Uterus (tissue), 4 donors: ENCODE results near the gene ZDHHC3. TPM values are rescaled to one million over a fixed set of nuclear protein-coding genes. Genes with fewer than 3 reads are reported as not detected.

Experiments
- DNase-seq, 2 donors: peaks; one replicate each; pipeline ENCODE4 v3.0.0-alpha.2; 2019 to 2020
- H3K27ac ChIP-seq, 2 donors: fragments of 200-600 bp; sonication (generic); 1 replicate in 1 of 2; 2 replicates in 1 of 2; pipeline ENCODE4 v1.5.1; 2016 to 2018
- H3K27me3 ChIP-seq, 2 donors: fragments of 200-600 bp; sonication (generic); one replicate each; pipeline ENCODE4 v1.5.1; 2018 to 2019; ENCODE audit warnings: control low read depth in 1 of 2
- H3K36me3 ChIP-seq, 2 donors: fragments of 200-600 bp; sonication (generic); one replicate each; pipeline ENCODE4 v1.5.1; 2019; ENCODE audit warnings: control low read depth in 1 of 2
- H3K4me1 ChIP-seq, 2 donors: fragments of 200-600 bp; sonication (generic); one replicate each; pipeline ENCODE4 v1.5.1; 2018 to 2019; ENCODE audit warnings: control low read depth in 1 of 2
- H3K4me3 ChIP-seq, 2 donors: fragments of 200-600 bp; sonication (generic); 1 replicate in 1 of 2; 2 replicates in 1 of 2; pipeline ENCODE4 v1.5.1; 2018 to 2019; ENCODE audit warnings: mild to moderate bottlenecking in 1 of 2
- H3K9me3 ChIP-seq, 2 donors: fragments of 200-600 bp; sonication (generic); one replicate each; pipeline ENCODE4 v1.5.1; 2019; ENCODE audit warnings: control low read depth in 1 of 2
- CTCF ChIP-seq, 4 experiments: fragments of 200-600 bp in 2 of 4; fragments of 450-650 bp in 2 of 4; sonication (generic) in 2 of 4; IDR thresholded peaks; one replicate each; pipeline ENCODE4 v1.5.1; 2016 to 2019; ENCODE audit warnings: antibody characterized with exemption in 4 of 4, mild to moderate bottlenecking in 2 of 4, moderate library complexity in 1 of 4
- POLR2A ChIP-seq, 2 donors: fragments of 450-650 bp; IDR thresholded peaks; one replicate each; pipeline ENCODE4 v1.6.1; 2016; ENCODE audit warnings: antibody characterized with exemption in 2 of 2, mild to moderate bottlenecking in 1 of 2, moderate library complexity in 1 of 2
- intact Hi-C: fragments of 100-400 bp; cut with DNase I; formaldehyde crosslinking; loops from one replicate; pipeline ENCODE4 v1.15.1; 2023; ENCODE audit warnings: low total_unique reads
- total RNA-seq, 4 donors: library from RNA; depleted of rRNA in 3 of 4; stranded (reverse); fragments of >200 nt in 3 of 4; gene quantifications; one replicate each; pipeline versions ENCODE4 v1.1.0 to v1.2.4, GENCODE V29; 2014 to 2023
- donor health status: DM: yes; HTN: yes; CAD: no.

ZDHHC3 gene
- total RNA-seq, 4 donors from 2014 or later, result 29.7 to 76.2 (median 56.2) TPM

- Histone ChIP-seq H3K27me3 (no peaks in the 10 kb centered on the region), H3K4me3 (no peak overlapping the region), H3K4me1 (no peaks in the 10 kb centered on the region), H3K36me3 (no peaks in the 10 kb centered on the region), H3K9me3 (no peaks in the 10 kb centered on the region), H3K27ac (no peak overlapping the region)
- no peak for DNase-seq
- TF ChIP-seq CTCF (IDR thresholded peaks at IDR 0.05), result no peak
- TF ChIP-seq POLR2A (IDR thresholded peaks at IDR 0.05), result no peak
- intact Hi-C loops, result no loop called here
Observed at GRCh38 chr3:45003406-45003805, 27.4 kb upstream of the ZDHHC3 start.

- DNase-seq, result no peak
- no peaks in the 10 kb centered on the region for H3K36me3 ChIP-seq
Observed at GRCh38 chr3:45002720-45003119, 26.7 kb upstream of the ZDHHC3 start.

GRCh38 chr3:45002139-45002660 is 26.2 kb upstream of the ZDHHC3 start:
- no peak overlapping the region for H3K27ac ChIP-seq
- intact Hi-C loops, result no loop called here
- TF ChIP-seq CTCF (IDR thresholded peaks at IDR 0.05) (no peak), POLR2A (IDR thresholded peaks at IDR 0.05) (no peak)
- no peaks in the 10 kb centered on the region for H3K4me1 ChIP-seq
- no peaks in the 10 kb centered on the region for H3K36me3 ChIP-seq
- DNase-seq, result no peak
- no peaks in the 10 kb centered on the region for H3K9me3 ChIP-seq
- no peaks in the 10 kb centered on the region for H3K27me3 ChIP-seq
- H3K4me3 ChIP-seq, result no peak overlapping the region

More at GRCh38 chr3:45002720-45003119, 26.7 kb upstream of the ZDHHC3 start:
- TF ChIP-seq CTCF (IDR thresholded peaks at IDR 0.05), result no peak
- no peak for TF ChIP-seq POLR2A (IDR thresholded peaks at IDR 0.05)
- Histone ChIP-seq H3K27ac (no peak overlapping the region), H3K9me3 (no peaks in the 10 kb centered on the region), H3K4me3 (no peak overlapping the region), H3K27me3 (no peaks in the 10 kb centered on the region), H3K4me1 (no peaks in the 10 kb centered on the region)
- intact Hi-C loops, result no loop called here

GRCh38 chr3:45001738-45002137 is 25.8 kb upstream of the ZDHHC3 start:
- TF ChIP-seq CTCF (IDR thresholded peaks at IDR 0.05) (no peak), POLR2A (IDR thresholded peaks at IDR 0.05) (no peak)
- Histone ChIP-seq H3K27ac (no peak overlapping the region), H3K4me1 (no peaks in the 10 kb centered on the region), H3K36me3 (no peaks in the 10 kb centered on the region), H3K9me3 (no peaks in the 10 kb centered on the region), H3K4me3 (no peak overlapping the region), H3K27me3 (no peaks in the 10 kb centered on the region)
- DNase-seq, result no peak
- intact Hi-C loops, result no loop called here

- TF ChIP-seq CTCF (IDR thresholded peaks at IDR 0.05) (no peak), POLR2A (IDR thresholded peaks at IDR 0.05) (no peak)
- DNase-seq, result no peak
- intact Hi-C loops, result no loop called here
- H3K27me3 ChIP-seq, result no peaks in the 10 kb centered on the region
- H3K27ac ChIP-seq, result no peak overlapping the region
- no peaks in the 10 kb centered on the region for H3K9me3 ChIP-seq
- H3K4me3 ChIP-seq, result no peak overlapping the region
- H3K36me3 ChIP-seq, result no peaks in the 10 kb centered on the region
- H3K4me1 ChIP-seq, result no peaks in the 10 kb centered on the region
Observed at GRCh38 chr3:45000823-45001222, 24.8 kb upstream of the ZDHHC3 start.
